SK-N-SH treated with all-trans-retinoic acid at 6 μM for 48 hours (cell line): ENCODE results near the gene FJX1.
"Not testable (repeated sequence)": the region's sequence is repeated elsewhere in the genome, so short reads cannot be mapped to it uniquely, and the experiment has no call there.

ENCODE experiments used
- ATAC-seq: fragments of 200-7000 bp; cut with Tn5 transposase; 3 replicates; pipeline ENCODE4 v1.9.1; 2020; ENCODE audit warnings: mild to moderate bottlenecking, moderate library complexity
- ARNTL ChIP-seq: fragments of 450-650 bp; formaldehyde crosslinking; IDR thresholded peaks from 2 replicates; pipeline ENCODE4 v1.5.0; 2020; ENCODE audit warnings: low read depth, mild to moderate bottlenecking, moderate library complexity, borderline replicate concordance
- BACH2 ChIP-seq: fragments of 250-450 bp; sonication (Bioruptor Pico); IDR thresholded peaks from 2 replicates; pipeline ENCODE4 v1.9.0; 2021; ENCODE audit warnings: mild to moderate bottlenecking, borderline replicate concordance
- CREB5 ChIP-seq: fragments of 250-450 bp; sonication (Bioruptor Pico); IDR thresholded peaks from 2 replicates; pipeline ENCODE4 v1.5.1; 2020; ENCODE audit warnings: low read depth, mild to moderate bottlenecking, moderate library complexity
- CSDC2 ChIP-seq: fragments of 250-450 bp; sonication (Bioruptor Pico); IDR thresholded peaks from 2 replicates; pipeline ENCODE4 v1.5.0; 2020; ENCODE audit warnings: mild to moderate bottlenecking, moderate library complexity
- ESRRG ChIP-seq: fragments of 250-450 bp; sonication (Bioruptor Pico); IDR thresholded peaks from 2 replicates; pipeline ENCODE4 v1.6.1; 2021; ENCODE audit warnings: mild to moderate bottlenecking
- ISL1 ChIP-seq: fragments of 250-450 bp; sonication (Bioruptor Pico); IDR thresholded peaks from 2 replicates; pipeline ENCODE4 v2.1.2; 2022; ENCODE audit warnings: mild to moderate bottlenecking, moderate library complexity
- OSR1 ChIP-seq: fragments of 250-450 bp; sonication (Bioruptor Pico); IDR thresholded peaks from 2 replicates; pipeline ENCODE4 v1.8.0; 2022; ENCODE audit warnings: moderate library complexity, mild to moderate bottlenecking, inconsistent platforms
- POU6F1 ChIP-seq: fragments of 250-450 bp; sonication (Bioruptor Pico); IDR thresholded peaks from 2 replicates; pipeline ENCODE4 v1.8.0; 2021; ENCODE audit warnings: low read depth, mild to moderate bottlenecking, moderate library complexity, borderline replicate concordance
- RARB ChIP-seq: fragments of 250-450 bp; sonication (Bioruptor Pico); IDR thresholded peaks from 2 replicates; pipeline ENCODE4 v1.8.0; 2021; ENCODE audit warnings: mild to moderate bottlenecking, moderate library complexity
- SNAI2 ChIP-seq: fragments of 250-450 bp; sonication (Bioruptor Pico); IDR thresholded peaks from 2 replicates; pipeline ENCODE4 v1.5.0; 2020; ENCODE audit warnings: mild to moderate bottlenecking, moderate library complexity
- TCF4 ChIP-seq: fragments of 250-450 bp; sonication (Bioruptor Pico); IDR thresholded peaks from 2 replicates; pipeline ENCODE4 v1.8.0; 2021; ENCODE audit warnings: mild to moderate bottlenecking, moderate library complexity, borderline replicate concordance
- TOX ChIP-seq: fragments of 250-450 bp; sonication (Bioruptor Pico); IDR thresholded peaks from 2 replicates; pipeline ENCODE4 v1.8.0; 2021; ENCODE audit warnings: mild to moderate bottlenecking, moderate library complexity, borderline replicate concordance
- TSHZ2 ChIP-seq: fragments of 250-450 bp; sonication (Bioruptor Pico); IDR thresholded peaks from 2 replicates; pipeline ENCODE4 v1.5.0; 2020; ENCODE audit warnings: mild to moderate bottlenecking, moderate library complexity
- ZC3H10 ChIP-seq: fragments of 250-450 bp; sonication (Bioruptor Pico); IDR thresholded peaks from 2 replicates; pipeline ENCODE4 v1.5.1; 2021; ENCODE audit warnings: mild to moderate bottlenecking, moderate library complexity
- ZFP3 ChIP-seq: fragments of 250-450 bp; sonication (Bioruptor Pico); IDR thresholded peaks from 2 replicates; pipeline ENCODE4 v1.5.0; 2020; ENCODE audit warnings: mild to moderate bottlenecking, moderate library complexity
- ZFP30 ChIP-seq: fragments of 450-650 bp; formaldehyde crosslinking; IDR thresholded peaks from 2 replicates; pipeline ENCODE4 v1.5.0; 2022; ENCODE audit warnings: mild to moderate bottlenecking, moderate library complexity
- ZNF565 ChIP-seq: fragments of 450-650 bp; formaldehyde crosslinking; conservative IDR thresholded peaks from 2 replicates; pipeline ENCODE4 v1.5.0; 2020; ENCODE audit warnings: low read depth, mild to moderate bottlenecking, moderate library complexity
- ZNF70 ChIP-seq: fragments of 450-650 bp; formaldehyde crosslinking; IDR thresholded peaks from 2 replicates; pipeline ENCODE4 v1.5.0; 2020; ENCODE audit warnings: mild to moderate bottlenecking, moderate library complexity
- ZNF8 ChIP-seq: fragments of 450-650 bp; formaldehyde crosslinking; IDR thresholded peaks from 2 replicates; pipeline ENCODE4 v1.5.0; 2020; ENCODE audit warnings: mild to moderate bottlenecking, moderate library complexity
- TF ChIP-seq, protein P1 (sequence below): fragments of 250-450 bp; sonication (Bioruptor Pico); IDR thresholded peaks from 2 replicates; pipeline ENCODE4 v1.8.0; 2020; ENCODE audit warnings: mild to moderate bottlenecking, moderate library complexity, borderline replicate concordance

The FJX1 gene

DNA sequence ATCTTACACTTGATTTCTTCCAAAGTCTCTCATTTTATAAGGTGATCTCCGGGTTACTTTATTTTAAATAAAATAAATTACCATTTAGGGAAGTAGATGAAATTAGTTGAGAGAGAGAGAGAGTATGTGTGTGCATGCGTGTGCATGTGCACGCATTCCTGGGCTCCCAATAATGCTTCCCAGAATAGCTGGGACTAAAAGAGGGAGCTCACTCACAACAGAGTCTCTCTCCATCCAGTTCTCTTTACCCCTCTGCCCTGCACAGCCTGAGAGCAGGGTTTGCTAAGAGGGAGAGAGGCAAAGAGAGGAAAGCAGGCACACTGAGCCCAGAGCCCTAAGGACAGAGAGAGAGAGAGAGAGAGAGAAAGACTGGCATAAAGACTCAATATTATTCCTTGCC lies 33.0 kb downstream of the FJX1 start:
- TF ChIP-seq ZFP3 (CRISPR knock-in tag) (no peak), ISL1 (no peak), RARB (no peak), ZC3H10 (CRISPR knock-in tag) (no peak), ZFP30 (no peak), POU6F1 (CRISPR knock-in tag) (no peak), CSDC2 (CRISPR knock-in tag) (no peak), ARNTL (CRISPR knock-in tag) (no peak), ZNF70 (CRISPR knock-in tag) (no peak), TSHZ2 (CRISPR knock-in tag) (no peak), ZNF8 (CRISPR knock-in tag) (no peak), ESRRG (no peak), SNAI2 (CRISPR knock-in tag) (no peak), OSR1 (CRISPR knock-in tag) (no peak), TCF4 (CRISPR knock-in tag) (no peak)
- TF ChIP-seq, protein P1, sequence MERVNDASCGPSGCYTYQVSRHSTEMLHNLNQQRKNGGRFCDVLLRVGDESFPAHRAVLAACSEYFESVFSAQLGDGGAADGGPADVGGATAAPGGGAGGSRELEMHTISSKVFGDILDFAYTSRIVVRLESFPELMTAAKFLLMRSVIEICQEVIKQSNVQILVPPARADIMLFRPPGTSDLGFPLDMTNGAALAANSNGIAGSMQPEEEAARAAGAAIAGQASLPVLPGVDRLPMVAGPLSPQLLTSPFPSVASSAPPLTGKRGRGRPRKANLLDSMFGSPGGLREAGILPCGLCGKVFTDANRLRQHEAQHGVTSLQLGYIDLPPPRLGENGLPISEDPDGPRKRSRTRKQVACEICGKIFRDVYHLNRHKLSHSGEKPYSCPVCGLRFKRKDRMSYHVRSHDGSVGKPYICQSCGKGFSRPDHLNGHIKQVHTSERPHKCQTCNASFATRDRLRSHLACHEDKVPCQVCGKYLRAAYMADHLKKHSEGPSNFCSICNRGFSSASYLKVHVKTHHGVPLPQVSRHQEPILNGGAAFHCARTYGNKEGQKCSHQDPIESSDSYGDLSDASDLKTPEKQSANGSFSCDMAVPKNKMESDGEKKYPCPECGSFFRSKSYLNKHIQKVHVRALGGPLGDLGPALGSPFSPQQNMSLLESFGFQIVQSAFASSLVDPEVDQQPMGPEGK: no peak
- ATAC-seq: no peak

DNA sequence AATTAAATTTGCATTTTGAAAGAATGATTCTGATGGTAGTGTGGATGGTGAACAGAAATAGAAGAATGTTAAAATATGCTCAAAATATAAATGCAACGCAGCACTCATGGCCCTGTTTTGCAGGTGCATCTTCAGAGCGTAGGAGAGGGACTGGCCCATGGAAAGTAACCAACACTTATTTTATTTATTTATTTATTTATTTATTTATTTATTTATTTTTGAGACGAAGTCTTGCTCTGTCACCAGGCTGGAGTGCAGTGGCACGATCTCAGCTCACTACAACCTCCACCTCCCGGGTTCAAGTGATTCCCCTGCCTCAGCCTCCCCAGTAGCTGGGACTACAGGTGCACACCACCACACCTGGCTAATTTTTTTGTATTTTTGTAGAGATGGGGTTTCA lies 34.5 kb downstream of the FJX1 start:
- not testable (repeated sequence) for ATAC-seq

- TF ChIP-seq, protein P1: no peak
- TF ChIP-seq ZNF565: no peak
- TF ChIP-seq TCF4 (CRISPR knock-in tag): no peak
- TF ChIP-seq ZNF70 (CRISPR knock-in tag): no peak
- no peak for ATAC-seq
These were observed 36.5 kb downstream of the FJX1 start for GRCh38 chr11:35654711-35655110.

DNA sequence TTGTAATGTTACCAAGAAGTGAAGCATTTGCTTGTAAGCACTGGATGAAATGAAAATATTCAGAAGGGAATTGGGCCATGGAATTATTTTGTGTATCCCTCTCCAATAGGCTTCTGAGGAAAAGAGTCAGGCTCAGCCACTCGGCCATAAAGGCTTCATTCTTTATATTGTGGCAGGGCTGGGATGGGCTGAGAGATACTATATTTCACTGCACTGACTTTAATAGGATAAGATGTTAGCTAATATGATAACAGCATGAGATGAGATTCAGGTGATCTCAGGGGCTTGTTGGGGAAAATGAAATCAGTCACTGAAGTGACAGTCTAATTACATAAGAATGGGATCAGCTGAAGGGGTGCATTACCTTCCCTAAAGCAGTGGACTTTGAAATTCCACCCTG lies 37.0 kb downstream of the FJX1 start:
- no peak for ATAC-seq
- TF ChIP-seq RARB (no peak), CSDC2 (CRISPR knock-in tag) (no peak), BACH2 (CRISPR knock-in tag) (no peak), ZNF70 (CRISPR knock-in tag) (no peak), TOX (CRISPR knock-in tag) (no peak), TCF4 (CRISPR knock-in tag) (no peak), CREB5 (CRISPR knock-in tag) (no peak)
